ENCODE results near the gene HS1BP3.

Gene HS1BP3

DNA sequence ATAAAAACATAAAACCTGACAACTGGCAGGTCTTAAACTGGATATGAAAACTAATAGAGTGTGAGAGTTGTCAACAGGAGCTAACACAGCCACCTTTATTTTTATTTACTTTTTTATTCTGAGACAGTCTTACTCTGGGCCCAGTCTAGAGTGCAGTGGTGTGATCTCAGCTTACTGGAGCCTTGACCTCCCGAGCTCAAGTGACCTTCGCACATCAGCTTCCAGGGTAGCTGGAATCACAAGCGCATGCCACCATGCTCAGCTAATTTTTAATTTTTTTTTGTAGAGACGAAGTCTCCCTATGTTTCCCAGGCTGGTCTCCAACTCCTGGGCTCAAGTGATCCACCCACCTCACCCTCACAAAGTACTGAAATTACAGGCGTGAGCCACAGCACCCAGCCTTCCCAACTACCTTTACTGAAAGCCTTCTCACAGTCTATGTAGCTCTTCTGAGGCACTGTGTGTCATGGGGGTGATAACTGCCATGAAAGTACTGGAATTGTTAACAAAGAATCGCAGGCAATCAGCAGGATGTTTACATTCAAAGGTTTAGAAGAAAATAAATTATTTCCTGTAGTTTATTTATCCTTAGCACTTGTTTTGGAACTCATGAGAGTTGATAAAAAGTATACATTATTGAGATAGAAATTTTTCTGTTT, 40.3 kb upstream of the HS1BP3 start:
- TF ChIP-seq, protein P1, sequence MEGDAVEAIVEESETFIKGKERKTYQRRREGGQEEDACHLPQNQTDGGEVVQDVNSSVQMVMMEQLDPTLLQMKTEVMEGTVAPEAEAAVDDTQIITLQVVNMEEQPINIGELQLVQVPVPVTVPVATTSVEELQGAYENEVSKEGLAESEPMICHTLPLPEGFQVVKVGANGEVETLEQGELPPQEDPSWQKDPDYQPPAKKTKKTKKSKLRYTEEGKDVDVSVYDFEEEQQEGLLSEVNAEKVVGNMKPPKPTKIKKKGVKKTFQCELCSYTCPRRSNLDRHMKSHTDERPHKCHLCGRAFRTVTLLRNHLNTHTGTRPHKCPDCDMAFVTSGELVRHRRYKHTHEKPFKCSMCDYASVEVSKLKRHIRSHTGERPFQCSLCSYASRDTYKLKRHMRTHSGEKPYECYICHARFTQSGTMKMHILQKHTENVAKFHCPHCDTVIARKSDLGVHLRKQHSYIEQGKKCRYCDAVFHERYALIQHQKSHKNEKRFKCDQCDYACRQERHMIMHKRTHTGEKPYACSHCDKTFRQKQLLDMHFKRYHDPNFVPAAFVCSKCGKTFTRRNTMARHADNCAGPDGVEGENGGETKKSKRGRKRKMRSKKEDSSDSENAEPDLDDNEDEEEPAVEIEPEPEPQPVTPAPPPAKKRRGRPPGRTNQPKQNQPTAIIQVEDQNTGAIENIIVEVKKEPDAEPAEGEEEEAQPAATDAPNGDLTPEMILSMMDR (conservative IDR thresholded peaks at IDR 0.05; ENCODE audit: low read depth, low read length) = no peak
- no peak overlapping the region for H3K4me3 ChIP-seq (ENCODE audit: low read depth, low read length)
- DNase-seq (ENCODE audit: low read depth) = no peak

DNA sequence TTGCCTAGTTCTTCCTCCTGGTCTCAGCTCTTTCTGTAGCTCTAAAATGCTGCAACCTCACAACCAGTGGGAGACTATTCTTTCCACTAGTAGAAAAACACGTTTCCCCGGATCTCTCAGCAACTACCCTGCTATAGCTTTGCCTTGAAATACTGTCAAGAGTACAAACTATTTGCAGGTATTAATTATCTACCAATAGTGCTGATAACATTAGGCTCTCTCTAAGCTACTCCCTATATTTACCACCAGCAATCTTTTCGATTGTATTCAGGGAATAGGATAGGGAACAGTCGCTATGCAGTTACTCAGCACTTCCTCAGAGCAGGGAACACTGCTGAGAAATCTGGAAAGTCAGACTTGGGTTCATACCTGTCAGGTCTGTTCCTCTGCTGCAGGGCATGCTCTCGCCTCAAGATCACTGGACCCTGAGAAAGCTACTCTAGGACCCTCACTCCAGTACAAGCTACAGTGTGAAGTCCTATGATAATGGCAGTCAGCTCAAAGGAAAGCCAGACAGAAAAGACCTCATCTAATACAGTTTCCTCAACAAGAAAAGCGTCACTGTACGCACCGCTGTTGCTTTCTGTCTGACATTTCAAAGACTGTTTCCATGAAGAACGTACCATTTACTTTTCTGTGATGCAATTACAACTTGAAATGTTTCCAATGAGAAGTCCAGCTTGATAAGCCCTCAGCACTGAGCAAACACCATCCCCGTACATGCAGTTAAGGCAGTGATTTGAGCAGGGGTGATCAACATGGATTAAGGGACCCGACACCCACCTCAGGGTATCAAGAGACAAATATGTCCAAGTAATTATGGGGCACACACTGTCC, 38.7 kb upstream of the HS1BP3 start:
- no peak for DNase-seq (ENCODE audit: low read depth)
- TF ChIP-seq, protein P1 (conservative IDR thresholded peaks at IDR 0.05; ENCODE audit: low read depth, low read length) = no peak
- no peak overlapping the region for H3K4me3 ChIP-seq (ENCODE audit: low read depth, low read length)

DNA sequence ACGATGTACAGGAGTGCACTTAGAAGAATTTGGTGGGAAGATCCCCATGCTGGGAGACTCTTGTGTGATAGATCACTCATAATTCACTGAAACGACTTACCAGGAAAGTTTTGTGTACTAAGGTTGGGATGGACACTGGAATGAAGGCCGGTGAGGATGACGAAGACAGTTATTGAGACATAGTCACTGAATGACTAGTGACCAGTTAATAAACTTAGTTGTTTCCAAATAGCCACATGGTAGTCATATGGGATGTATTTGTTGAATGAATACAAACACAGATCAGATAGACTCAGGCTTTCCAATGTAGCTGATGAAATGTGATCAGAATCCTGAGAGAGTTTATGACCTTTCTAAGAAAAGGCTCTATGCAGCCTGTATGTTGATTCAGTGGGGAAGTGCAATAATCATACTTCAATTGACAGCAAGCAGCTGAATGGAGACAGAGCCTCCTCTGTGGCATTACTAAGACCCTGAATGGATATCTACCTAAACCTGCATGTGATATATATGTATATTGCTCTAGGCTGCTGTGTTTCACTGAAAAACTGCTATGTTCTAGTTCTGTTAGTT, 36.4 kb upstream of the HS1BP3 start:
- H3K4me3 ChIP-seq (ENCODE audit: low read depth, low read length) = no peak overlapping the region
- DNase-seq (ENCODE audit: low read depth) = no peak
- TF ChIP-seq, protein P1 (conservative IDR thresholded peaks at IDR 0.05; ENCODE audit: low read depth, low read length) = no peak

DNA sequence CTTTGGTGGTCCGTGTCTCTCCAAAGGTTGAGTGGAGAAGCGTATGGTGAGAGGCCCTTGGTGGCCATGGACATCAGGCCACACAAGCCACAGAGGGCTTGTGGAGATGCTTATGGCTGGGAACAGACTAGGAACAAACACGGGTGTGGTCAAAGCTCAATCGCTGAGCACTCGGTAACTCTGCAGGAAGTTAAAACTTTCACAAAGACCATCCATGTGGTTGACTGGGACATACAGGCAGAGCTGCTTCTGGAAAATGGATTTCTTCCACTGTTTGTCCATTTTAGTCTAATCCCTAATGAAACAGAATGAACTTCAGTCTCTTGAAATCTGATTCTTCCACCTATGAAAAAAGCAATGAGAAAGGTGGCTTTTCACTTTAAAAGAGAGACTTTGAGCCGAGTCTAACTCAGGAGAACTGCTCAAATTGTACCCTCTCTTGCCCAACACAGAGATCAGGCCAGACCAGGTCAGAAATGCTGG, 33.7 kb upstream of the HS1BP3 start:
- H3K4me3 ChIP-seq (ENCODE audit: low read depth, low read length) = no peak overlapping the region
- TF ChIP-seq, protein P1 (conservative IDR thresholded peaks at IDR 0.05; ENCODE audit: low read depth, low read length) = no peak
- DNase-seq (ENCODE audit: low read depth) = no peak

DNA sequence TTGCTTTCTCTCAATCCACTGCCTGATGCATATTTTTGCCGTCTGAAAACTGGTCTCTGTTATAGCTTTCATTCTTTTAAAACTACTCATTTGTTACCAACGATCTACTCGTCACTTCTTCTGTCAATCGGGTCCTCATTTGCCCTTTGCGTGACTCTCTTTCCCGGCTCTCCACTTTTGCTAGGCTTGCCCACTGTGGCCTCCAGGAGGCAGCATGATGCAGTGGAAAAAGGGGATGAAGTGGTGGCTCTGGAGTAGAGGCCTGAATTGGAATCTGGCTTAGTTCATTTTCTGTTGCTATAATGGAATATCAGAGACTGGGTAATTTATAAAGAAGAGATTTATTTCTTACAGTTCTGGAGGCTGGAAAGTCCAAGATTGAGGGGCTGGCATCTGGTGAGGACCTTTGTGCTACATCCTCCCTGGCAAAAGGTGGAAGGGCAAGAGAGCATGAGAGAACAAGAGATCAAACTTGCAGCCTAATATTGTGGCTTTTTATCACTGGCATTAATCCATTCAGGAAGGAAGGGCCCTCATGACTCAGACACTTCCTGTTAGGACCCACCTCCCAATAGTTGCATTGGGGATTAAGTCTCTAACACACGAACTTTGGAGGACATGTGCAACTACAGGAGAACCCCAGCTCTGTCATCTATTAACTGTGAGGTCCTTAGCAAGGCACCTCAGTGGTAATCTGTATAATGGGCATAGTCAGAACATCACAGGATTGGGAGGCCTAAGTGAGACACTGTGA, 31.4 kb upstream of the HS1BP3 start:
- TF ChIP-seq, protein P1 (conservative IDR thresholded peaks at IDR 0.05; ENCODE audit: low read depth, low read length) = peak; percentile 94
- H3K4me3 ChIP-seq (ENCODE audit: low read depth, low read length) = no peak overlapping the region
- peak; percentile 55 for DNase-seq (ENCODE audit: low read depth)

DNA sequence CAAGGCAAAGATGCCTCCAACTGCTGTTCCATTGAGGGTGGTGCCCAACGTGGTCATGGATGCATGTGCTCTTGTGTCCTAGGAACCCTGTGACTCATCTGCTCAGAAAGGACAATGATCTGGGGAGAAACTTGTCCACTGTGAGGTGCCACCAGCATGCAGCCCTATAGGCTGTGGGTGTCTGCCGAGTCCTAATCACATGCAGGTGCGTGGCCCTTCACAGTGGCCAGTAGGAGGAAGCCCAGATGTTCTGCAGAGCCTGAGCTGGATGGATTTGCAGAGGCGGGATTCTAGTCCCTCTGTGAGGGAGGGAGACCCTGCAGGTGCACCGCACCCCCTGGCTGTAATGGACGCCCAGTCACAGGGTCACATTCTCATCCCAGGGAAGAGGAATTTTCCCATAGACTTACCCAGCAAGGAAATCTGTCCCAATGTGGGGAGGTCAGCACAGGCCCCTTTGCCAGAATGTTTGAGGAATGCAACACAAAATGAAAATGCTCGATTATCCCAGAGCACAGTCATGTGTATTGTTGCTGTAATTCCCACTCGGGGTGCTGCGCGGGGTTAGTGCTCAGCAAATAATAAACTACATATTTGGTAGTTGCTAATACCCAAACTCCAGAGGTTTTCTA, 30.0 kb upstream of the HS1BP3 start:
- H3K4me3 ChIP-seq (ENCODE audit: low read depth, low read length) = no peak overlapping the region
- no peak for DNase-seq (ENCODE audit: low read depth)
- TF ChIP-seq, protein P1 (conservative IDR thresholded peaks at IDR 0.05; ENCODE audit: low read depth, low read length) = no peak

Data from choroid plexus epithelial cell (primary cell).